SU-DHL-6 (cell line): ENCODE measurements around the gene TRIM2.

Experiments used
- H2AFZ ChIP-seq: fragments of 200-600 bp; sonication (generic); 2 replicates; pipeline ENCODE4 v1.6.1; 2014; ENCODE audit warnings: low read depth, mild to moderate bottlenecking, moderate library complexity, mixed read lengths, antibody characterized with exemption, low read length; ENCODE audit not compliant: severe bottlenecking
- H3F3A ChIP-seq: fragments of 200-600 bp; shearing (Covaris generic); 2 replicates; pipeline ENCODE4 v1.6.0; 2016; ENCODE audit warnings: antibody characterized with exemption, mild to moderate bottlenecking; ENCODE audit not compliant: insufficient read depth
- H3K27ac ChIP-seq: fragments of 200-600 bp; sonication (generic); 2 replicates; pipeline ENCODE4 v1.5.1; 2016; ENCODE audit warnings: low read depth, mild to moderate bottlenecking, low read length, moderate library complexity, mixed read lengths
- H3K27me3 ChIP-seq: fragments of 200-600 bp; sonication (generic), shearing (Covaris generic); 2 replicates; pipeline ENCODE4 v1.6.0; 2014; ENCODE audit warnings: mild to moderate bottlenecking, low read length
- H3K36me3 ChIP-seq: fragments of 200-600 bp; sonication (generic); 2 replicates; pipeline ENCODE4 v1.6.1; 2014; ENCODE audit warnings: mild to moderate bottlenecking, low read length, mixed read lengths
- H3K4me2 ChIP-seq: fragments of 300-600, 200-600 bp; shearing (Covaris generic), sonication (generic); 2 replicates; pipeline ENCODE4 v1.6.0; 2014; ENCODE audit warnings: low read length, low read depth, mild to moderate bottlenecking; ENCODE audit not compliant: poor library complexity, severe bottlenecking
- H3K4me3 ChIP-seq: fragments of 200-600 bp; sonication (generic); 2 replicates; pipeline ENCODE4 v1.5.1; 2014; ENCODE audit warnings: antibody characterized with exemption, low read length, mild to moderate bottlenecking, mixed read lengths; ENCODE audit not compliant: insufficient read depth, poor library complexity, severe bottlenecking
- H3K79me2 ChIP-seq: fragments of 200-600 bp; sonication (generic); 2 replicates; pipeline ENCODE4 v1.6.1; 2014; ENCODE audit warnings: mild to moderate bottlenecking, low read length, moderate library complexity; ENCODE audit not compliant: insufficient read depth
- H3K9ac ChIP-seq: fragments of 200-600 bp; sonication (generic); 2 replicates; pipeline ENCODE4 v1.7.0; 2014; ENCODE audit warnings: mild to moderate bottlenecking, low read length
- H3K9me2 ChIP-seq: fragments of 200-600 bp; sonication (generic); replicated peaks from 2 replicates; pipeline ENCODE4 v1.6.1; 2014; ENCODE audit warnings: low read length; ENCODE audit not compliant: insufficient read depth
- H3K9me3 ChIP-seq: fragments of 200-600 bp; sonication (generic); 2 replicates; pipeline ENCODE4 v1.6.1; 2014; ENCODE audit warnings: low read length, mixed read lengths; ENCODE audit not compliant: insufficient read depth
- H4K20me1 ChIP-seq: fragments of 200-600 bp; sonication (generic); 2 replicates; pipeline ENCODE4 v1.6.1; 2014; ENCODE audit warnings: low read depth, mild to moderate bottlenecking, antibody characterized with exemption, low read length, moderate library complexity, mixed read lengths
- CTCF ChIP-seq: fragments of 200-600 bp; sonication (generic); IDR thresholded peaks from one replicate; pipeline ENCODE4 v1.5.1; 2017; ENCODE audit warnings: antibody characterized with exemption, mild to moderate bottlenecking, low read length, moderate library complexity; ENCODE audit not compliant: insufficient read depth, poor library complexity, severe bottlenecking
- EZH2phosphoT487 ChIP-seq: fragments of 200-600 bp; sonication (generic), shearing (Covaris generic); conservative IDR thresholded peaks from 2 replicates; pipeline ENCODE4 v1.6.1; 2018; ENCODE audit warnings: mild to moderate bottlenecking, antibody characterized with exemption, low read length, moderate library complexity, mixed read lengths

Gene TRIM2

GRCh38 chr4:153183146-153183545 is 21.1 kb upstream of the TRIM2 start:
- no peak overlapping the region for H3K27ac ChIP-seq
- H3K9me2 ChIP-seq = no peaks in the 10 kb centered on the region
- no peaks in the 10 kb centered on the region for H4K20me1 ChIP-seq
- no peaks in the 10 kb centered on the region for H3K36me3 ChIP-seq
- no peaks in the 10 kb centered on the region for H3K27me3 ChIP-seq
- no peaks in the 10 kb centered on the region for H3K9me3 ChIP-seq
- H2AFZ ChIP-seq = no peak overlapping the region
- H3K9ac ChIP-seq = no peak overlapping the region
- no peak overlapping the region for H3K4me3 ChIP-seq
- H3F3A ChIP-seq = no peaks in the 10 kb centered on the region
- TF ChIP-seq EZH2phosphoT487 (no peak), CTCF (no peak)
- H3K4me2 ChIP-seq = no peak overlapping the region
- H3K79me2 ChIP-seq = no peaks in the 10 kb centered on the region

GRCh38 chr4:153185331-153185852 is 18.9 kb upstream of the TRIM2 start:
- TF ChIP-seq EZH2phosphoT487 (no peak), CTCF (no peak)
- Histone ChIP-seq H3K4me3 (no peak overlapping the region), H2AFZ (no peak overlapping the region), H3K9me3 (no peaks in the 10 kb centered on the region), H3K27me3 (no peaks in the 10 kb centered on the region), H3K9me2 (no peaks in the 10 kb centered on the region), H3K27ac (no peak overlapping the region), H3K4me2 (no peak overlapping the region), H4K20me1 (no peaks in the 10 kb centered on the region), H3F3A (no peaks in the 10 kb centered on the region), H3K36me3 (no peaks in the 10 kb centered on the region), H3K9ac (no peak overlapping the region), H3K79me2 (no peaks in the 10 kb centered on the region)

- no peak for TF ChIP-seq EZH2phosphoT487
- TF ChIP-seq CTCF = no peak
- Histone ChIP-seq H3K9me3 (no peaks in the 10 kb centered on the region), H3K9me2 (no peaks in the 10 kb centered on the region), H4K20me1 (no peaks in the 10 kb centered on the region), H3K27ac (no peak overlapping the region), H3K36me3 (no peaks in the 10 kb centered on the region), H3F3A (no peaks in the 10 kb centered on the region), H2AFZ (no peak overlapping the region), H3K4me2 (no peak overlapping the region), H3K9ac (no peak overlapping the region), H3K79me2 (no peaks in the 10 kb centered on the region), H3K4me3 (no peak overlapping the region), H3K27me3 (no peaks in the 10 kb centered on the region)
Observed at GRCh38 chr4:153186046-153186728, 18.1 kb upstream of the TRIM2 start.
